Gastrocnemius medialis (tissue), 4 donors: ENCODE results near the gene GPR158.

Experiments used
- CTCF ChIP-seq, 5 experiments: fragments of 450-650 bp in 3 of 5; fragments of 200-600 bp in 2 of 5; sonication (generic) in 2 of 5; IDR thresholded peaks in 4 of 5; conservative IDR thresholded peaks in 1 of 5; 1 replicate in 4 of 5; 2 replicates in 1 of 5; pipeline ENCODE4 v1.5.1; 2016 to 2019; ENCODE audit warnings: antibody characterized with exemption in 5 of 5, mild to moderate bottlenecking in 3 of 5, moderate library complexity in 3 of 5
- POLR2A ChIP-seq, 2 donors: fragments of 450-650 bp; IDR thresholded peaks; one replicate each; pipeline ENCODE4 v1.6.1; 2017; ENCODE audit warnings: antibody characterized with exemption in 2 of 2, mild to moderate bottlenecking in 2 of 2, moderate library complexity in 2 of 2

- TF ChIP-seq CTCF (IDR thresholded peaks at IDR 0.05 in 4 of 5, conservative IDR thresholded peaks at IDR 0.05 in 1 of 5) (no peak), POLR2A (IDR thresholded peaks at IDR 0.05) (no peak)
Measured at GRCh38 chr10:25178411-25178810, 3.6 kb downstream of the GPR158 start.
